Measurements from ENCODE around the gene SCAPER.

Gene SCAPER

GRCh38 chr15:76347482-76348055, 557.6 kb downstream of the SCAPER start:
- DNase-seq: no peak

DNA sequence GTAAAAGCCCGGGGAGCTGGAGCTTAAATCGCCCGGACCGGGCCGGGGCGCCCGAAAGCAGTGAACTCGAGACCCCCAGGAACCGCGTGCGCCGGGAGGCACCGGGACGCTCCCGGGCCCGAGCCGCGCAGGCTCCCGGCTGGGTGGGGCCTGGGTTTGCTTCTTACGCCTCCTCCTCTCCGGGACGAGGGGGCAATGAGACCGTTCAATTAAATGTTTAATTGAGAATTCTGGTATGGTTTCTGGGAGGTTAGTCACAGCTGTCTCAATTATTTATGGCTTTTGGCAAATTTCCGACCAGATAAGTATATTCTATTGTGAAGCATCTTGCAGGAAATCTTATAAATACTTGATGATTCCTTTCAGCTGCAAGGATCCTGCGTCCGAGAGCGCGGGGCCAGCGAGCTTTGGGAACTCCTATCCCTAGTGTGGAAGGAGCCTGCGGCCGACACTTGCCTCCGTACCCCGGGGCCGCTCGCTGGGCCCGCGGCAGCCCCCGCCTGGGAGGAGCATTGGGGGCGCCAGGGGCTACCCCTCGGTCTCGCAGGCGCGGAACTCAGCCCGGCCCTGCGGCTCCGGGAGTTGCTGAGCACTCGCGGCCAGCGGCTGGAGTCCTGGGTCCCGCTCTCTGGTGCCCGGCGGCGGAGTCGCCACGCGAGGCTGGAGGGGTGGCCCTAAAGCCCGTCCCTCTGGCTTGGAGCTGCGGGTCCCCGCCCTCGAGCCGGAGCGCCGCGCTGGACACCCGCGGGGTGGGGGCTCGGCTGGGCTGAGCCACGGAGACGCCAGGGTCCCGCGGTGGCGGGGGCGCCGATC, 558.3 kb downstream of the SCAPER start:
- DNase-seq: peak; percentile 43

GRCh38 chr15:76345880-76346668, 559.1 kb downstream of the SCAPER start:
- DNase-seq: peak; percentile 26

DNA sequence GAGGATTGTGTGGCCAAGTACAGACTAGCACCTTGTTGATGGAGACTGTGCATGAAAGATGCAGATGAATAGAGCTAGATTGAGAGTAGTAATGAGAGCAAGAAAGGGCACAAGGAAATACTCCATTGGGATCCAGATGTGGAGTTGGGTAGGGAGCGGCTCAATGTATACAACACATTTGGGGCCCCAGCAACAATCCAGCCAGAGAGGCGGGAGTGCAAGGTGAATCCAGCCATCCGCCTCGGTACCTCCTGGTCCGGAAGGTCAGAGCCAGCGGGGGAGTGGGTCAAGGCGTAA, 559.6 kb downstream of the SCAPER start:
- no peak for DNase-seq

GRCh38 chr15:76344893-76345582, 560.1 kb downstream of the SCAPER start:
- no peak for DNase-seq

GRCh38 chr15:76343313-76343996, 561.7 kb downstream of the SCAPER start:
- DNase-seq: peak; percentile 20

GRCh38 chr15:76342382-76343201, 562.5 kb downstream of the SCAPER start:
- peak; percentile 25 for DNase-seq

DNA sequence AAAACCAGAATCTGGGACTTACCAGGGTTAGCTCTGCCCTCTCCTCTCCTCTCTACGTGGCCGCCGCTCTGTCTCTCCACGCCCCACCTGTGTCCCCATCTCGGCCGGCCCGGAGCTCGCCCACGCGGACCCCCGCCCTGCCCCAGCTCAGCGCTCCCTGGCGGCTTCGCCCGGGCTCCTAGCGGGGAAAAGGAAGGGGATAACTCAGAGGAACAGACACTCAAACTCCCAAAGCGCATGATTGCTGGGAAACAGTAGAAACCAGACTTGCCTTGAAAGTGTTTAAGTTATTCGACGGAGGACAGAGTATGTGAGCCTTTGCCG, 563.1 kb downstream of the SCAPER start:
- no peak for DNase-seq

GRCh38 chr15:76341366-76342057, 563.6 kb downstream of the SCAPER start:
- peak; percentile 28 for DNase-seq

DNA sequence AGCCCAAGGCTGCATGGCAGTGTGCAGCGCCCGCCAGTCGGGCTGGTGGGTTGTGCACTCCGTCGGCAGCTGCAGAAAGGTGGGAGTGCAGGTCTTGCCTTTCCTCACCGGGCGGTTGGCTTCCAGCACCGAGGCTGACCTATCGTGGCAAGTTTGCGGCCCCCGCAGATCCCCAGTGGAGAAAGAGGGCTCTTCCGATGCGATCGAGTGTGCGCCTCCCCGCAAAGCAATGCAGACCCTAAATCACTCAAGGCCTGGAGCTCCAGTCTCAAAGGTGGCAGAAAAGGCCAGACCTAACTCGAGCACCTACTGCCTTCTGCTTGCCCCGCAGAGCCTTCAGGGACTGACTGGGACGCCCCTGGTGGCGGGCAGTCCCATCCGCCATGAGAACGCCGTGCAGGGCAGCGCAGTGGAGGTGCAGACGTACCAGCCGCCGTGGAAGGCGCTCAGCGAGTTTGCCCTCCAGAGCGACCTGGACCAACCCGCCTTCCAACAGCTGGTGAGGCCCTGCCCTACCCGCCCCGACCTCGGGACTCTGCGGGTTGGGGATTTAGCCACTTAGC, 564.3 kb downstream of the SCAPER start:
- DNase-seq: peak; percentile 74

DNA sequence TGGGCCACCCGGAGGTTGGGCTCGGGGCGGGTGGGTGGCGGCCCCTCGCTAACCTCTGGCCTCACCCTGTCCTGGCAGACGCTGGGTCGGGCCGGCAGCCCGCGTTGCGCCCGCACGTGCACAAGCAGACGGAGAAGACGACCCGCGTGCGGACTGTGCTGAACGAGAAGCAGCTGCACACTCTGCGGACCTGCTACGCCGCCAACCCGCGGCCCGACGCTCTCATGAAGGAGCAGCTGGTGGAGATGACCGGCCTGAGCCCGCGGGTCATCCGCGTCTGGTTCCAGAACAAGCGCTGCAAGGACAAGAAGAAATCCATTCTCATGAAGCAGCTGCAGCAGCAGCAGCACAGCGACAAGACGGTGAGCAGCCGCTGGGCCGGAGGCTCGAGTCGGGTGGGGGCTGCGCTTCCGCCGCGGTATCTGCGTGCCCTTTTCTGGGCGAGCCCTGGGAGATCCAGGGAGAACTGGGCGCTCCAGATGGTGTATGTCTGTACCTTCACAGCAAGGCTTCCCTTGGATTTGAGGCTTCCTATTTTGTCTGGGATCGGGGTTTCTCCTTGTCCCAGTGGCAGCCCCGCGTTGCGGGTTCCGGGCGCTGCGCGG, 564.8 kb downstream of the SCAPER start:
- peak; percentile 64 for DNase-seq

- DNase-seq: peak; percentile 48
These were observed 565.6 kb downstream of the SCAPER start for GRCh38 chr15:76339305-76340197.

DNA sequence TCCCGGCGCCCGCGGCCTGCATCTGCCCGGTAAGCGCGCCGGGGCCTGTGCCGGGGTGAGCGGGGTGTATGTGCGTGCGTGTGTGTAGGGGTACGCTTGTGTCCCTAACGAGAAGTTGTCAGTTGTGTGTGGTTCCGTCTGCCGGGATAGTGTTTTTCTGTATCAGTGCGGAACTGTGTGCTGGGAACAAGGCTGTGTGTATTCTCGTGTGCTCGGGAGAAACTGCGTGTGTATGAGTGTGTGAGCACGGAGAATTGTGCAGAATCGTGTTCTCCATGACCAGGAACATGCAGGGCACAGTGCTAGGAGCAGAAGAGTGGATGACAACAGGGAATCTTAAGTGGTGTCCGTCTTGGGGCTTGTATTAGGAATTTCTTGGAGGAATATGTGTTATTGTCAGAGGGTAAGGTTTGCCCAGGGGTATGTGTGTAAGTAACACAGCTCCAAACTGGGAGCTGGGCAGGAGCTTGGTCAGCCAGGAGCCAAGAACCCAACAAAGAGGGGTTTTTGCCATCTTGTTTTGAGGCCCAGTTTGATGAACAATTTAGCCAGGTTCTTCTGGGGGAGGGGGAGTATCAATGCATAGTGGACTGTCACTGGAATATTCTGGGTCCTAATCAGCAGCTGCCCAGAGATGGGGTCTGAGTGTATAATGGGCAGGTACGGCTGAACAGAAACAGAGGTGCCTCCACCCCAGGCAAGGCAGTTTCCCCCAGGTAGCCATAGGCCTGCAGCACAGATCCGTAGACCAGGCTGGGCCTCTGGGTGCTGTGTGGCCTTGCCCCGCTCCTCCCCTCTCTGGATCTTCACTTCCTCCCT, 566.4 kb downstream of the SCAPER start:
- DNase-seq: no peak

GRCh38 chr15:76337696-76338485, 567.2 kb downstream of the SCAPER start:
- peak; percentile 36 for DNase-seq

DNA sequence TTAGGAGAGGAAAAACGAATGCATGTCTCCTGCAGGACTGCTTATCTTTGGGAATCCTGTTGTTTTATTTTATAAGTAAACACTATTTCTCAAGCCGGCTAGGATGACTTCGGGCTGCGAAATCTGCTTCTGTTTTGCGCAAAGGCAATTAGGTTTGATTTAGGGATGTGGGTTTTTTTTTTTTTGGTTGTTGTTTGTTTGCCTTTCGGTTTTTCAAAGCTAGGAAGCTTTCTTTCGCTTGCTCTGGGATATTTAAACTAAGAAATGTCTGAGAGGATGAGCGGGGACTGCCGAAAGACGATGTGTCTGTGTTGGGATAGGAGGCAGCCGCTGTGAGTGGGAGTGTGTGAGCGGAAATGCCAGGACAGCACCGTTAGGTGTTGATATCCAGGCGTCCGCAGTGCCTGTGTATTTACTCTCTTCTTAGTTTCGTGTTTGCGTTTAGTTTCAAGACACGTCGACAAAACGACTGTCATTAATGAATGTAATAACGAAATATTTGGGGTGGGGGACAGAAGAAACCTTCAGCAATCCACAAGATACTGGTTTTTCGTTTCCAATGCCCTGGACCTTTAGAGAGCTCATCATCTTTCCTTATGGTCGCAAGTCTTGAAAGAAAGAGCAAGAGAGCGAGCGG, 568.0 kb downstream of the SCAPER start:
- DNase-seq: peak; percentile 20

- peak; percentile 73 for DNase-seq
These were observed 568.7 kb downstream of the SCAPER start, which contains the start of gene ISL2 for GRCh38 chr15:76336254-76337058. TSS of gene ISL2 (plus strand) at chr15:76336773. CDS start at chr15:76336884, 111 bp downstream.

Measured in hematopoietic multipotent progenitor cell treated with erythropoietin and hydrocortisone succinate and interleukin-3 and kit ligand, for 4 days (in vitro differentiated cells).